ENCODE results near the gene CHRM4.

GRCh38 chr11:46357483-46357936 lies 34.1 kb downstream of the CHRM4 start:
- no peak for TF ChIP-seq GATA2 (IDR thresholded peaks at IDR 0.05; ENCODE audit: low read depth, low read length)
- no peak for TF ChIP-seq GATA3 (IDR thresholded peaks at IDR 0.05; ENCODE audit: low read depth, low read length)

Data from SH-SY5Y (cell line).